ENCODE results near the gene IRF7.
A peak's percentile ranks its signal among the peaks of the same experiment; 100 is the strongest.

The IRF7 gene

GRCh38 chr11:640021-640706 is 24.4 kb upstream of the IRF7 start:
- no peak for DNase-seq

- peak; percentile 40 for DNase-seq
These were observed 23.7 kb upstream of the IRF7 start for GRCh38 chr11:639332-639955.

GRCh38 chr11:638631-639331 is 23.0 kb upstream of the IRF7 start:
- DNase-seq: no peak

GRCh38 chr11:637593-638521 is 22.1 kb upstream of the IRF7 start:
- DNase-seq: no peak

- DNase-seq: peak; percentile 37
These were observed 21.5 kb upstream of the IRF7 start for GRCh38 chr11:637333-637592.

- DNase-seq: peak; percentile 49
These were observed 21.0 kb upstream of the IRF7 start, which contains the start of gene DRD4 for GRCh38 chr11:636511-637332. TSS of gene DRD4 (plus strand) at chr11:637269. CDS start at chr11:637305, 36 bp downstream.

GRCh38 chr11:635945-636510 is 20.3 kb upstream of the IRF7 start:
- DNase-seq: peak; percentile 38

GRCh38 chr11:630871-631270 is 15.1 kb upstream of the IRF7 start:
- DNase-seq: peak; percentile 66

GRCh38 chr11:629237-629583 is 13.5 kb upstream of the IRF7 start:
- DNase-seq: no peak

- no peak for DNase-seq
These were observed 12.3 kb upstream of the IRF7 start for GRCh38 chr11:628056-628455.

- no peak for DNase-seq
These were observed 11.5 kb upstream of the IRF7 start for GRCh38 chr11:627308-627576.

- DNase-seq: no peak
These were observed 10.9 kb upstream of the IRF7 start, which contains the start of gene SCT for GRCh38 chr11:626475-627307. TSS of gene SCT (minus strand) at chr11:627181. CDS start at chr11:627143, 38 bp downstream.

- no peak for DNase-seq
These were observed 10.0 kb upstream of the IRF7 start for GRCh38 chr11:625636-626268.

- DNase-seq: no peak
These were observed 9.2 kb upstream of the IRF7 start, which contains the start of gene CDHR5 for GRCh38 chr11:624705-625635. TSS of gene CDHR5 (minus strand) at chr11:624955. CDS start at chr11:624902, 53 bp downstream.

- DNase-seq: no peak
These were observed 8.4 kb upstream of the IRF7 start for GRCh38 chr11:623999-624704.

- no peak for DNase-seq
These were observed 7.7 kb upstream of the IRF7 start for GRCh38 chr11:623349-623869.

- DNase-seq: no peak
These were observed 6.1 kb upstream of the IRF7 start for GRCh38 chr11:621838-622237.

All from DMS53 (cell line).